ENCODE results near the gene LAMA4.

GRCh38 chr6:112169541-112169940 is 84.8 kb downstream of the LAMA4 start:
- TF ChIP-seq, protein P1, sequence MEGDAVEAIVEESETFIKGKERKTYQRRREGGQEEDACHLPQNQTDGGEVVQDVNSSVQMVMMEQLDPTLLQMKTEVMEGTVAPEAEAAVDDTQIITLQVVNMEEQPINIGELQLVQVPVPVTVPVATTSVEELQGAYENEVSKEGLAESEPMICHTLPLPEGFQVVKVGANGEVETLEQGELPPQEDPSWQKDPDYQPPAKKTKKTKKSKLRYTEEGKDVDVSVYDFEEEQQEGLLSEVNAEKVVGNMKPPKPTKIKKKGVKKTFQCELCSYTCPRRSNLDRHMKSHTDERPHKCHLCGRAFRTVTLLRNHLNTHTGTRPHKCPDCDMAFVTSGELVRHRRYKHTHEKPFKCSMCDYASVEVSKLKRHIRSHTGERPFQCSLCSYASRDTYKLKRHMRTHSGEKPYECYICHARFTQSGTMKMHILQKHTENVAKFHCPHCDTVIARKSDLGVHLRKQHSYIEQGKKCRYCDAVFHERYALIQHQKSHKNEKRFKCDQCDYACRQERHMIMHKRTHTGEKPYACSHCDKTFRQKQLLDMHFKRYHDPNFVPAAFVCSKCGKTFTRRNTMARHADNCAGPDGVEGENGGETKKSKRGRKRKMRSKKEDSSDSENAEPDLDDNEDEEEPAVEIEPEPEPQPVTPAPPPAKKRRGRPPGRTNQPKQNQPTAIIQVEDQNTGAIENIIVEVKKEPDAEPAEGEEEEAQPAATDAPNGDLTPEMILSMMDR (IDR thresholded peaks at IDR 0.05) = no peak
- TF ChIP-seq POLR2A (IDR thresholded peaks at IDR 0.05) = no peak
- no peak for TF ChIP-seq EP300 (IDR thresholded peaks at IDR 0.05)

Measured in ovary (tissue), 3 donors.